ENCODE results near the gene SARS2. TPM values are rescaled to one million over a fixed set of nuclear protein-coding genes. Genes with fewer than 3 reads are reported as not detected.

The SARS2 gene
- total RNA-seq, 5 donors from 2014 or later (not counting 1 experiment from before 2014, with no cell fraction given): 22.0 to 33.5 (median 26.0) TPM

- H3K27ac Mint-ChIP-seq: no peak overlapping the region
- ChIA-PET POLR2A (no interaction called here), CTCF (no interaction called here)
- Histone ChIP-seq H3K36me3 (ENCODE audit: control insufficient read depth in 2 of 2, extremely low read depth in 1 of 2, insufficient read depth in 1 of 2, low read length in 1 of 2) (peaks cover 13 to 15% of the 10 kb centered on the region in 2 donors), H3K9me3 (no peaks in the 10 kb centered on the region), H3K27ac (ENCODE audit: low read length) (no peak overlapping the region), H3K4me3 (ENCODE audit: control insufficient read depth in 1 of 2, extremely low read depth in 1 of 2, low read length in 1 of 2) (no peak overlapping the region), H3K4me1 (ENCODE audit: control insufficient read depth in 1 of 2, extremely low read depth in 1 of 2, insufficient read depth in 2 of 2, low read length in 2 of 2) (peaks cover 0 to 24% of the 10 kb centered on the region in 2 experiments), H3K27me3 (replicated peaks in 1 of 2; ENCODE audit: control insufficient read depth in 2 of 2, extremely low read depth in 1 of 2, insufficient read depth in 2 of 2, low read length in 1 of 2) (no peaks in the 10 kb centered on the region)
- no peak for ATAC-seq (replicated peaks in 1 of 4)
- peaks cover 0 to 11% (median 0%) of the 10 kb centered on the region in 3 donors for H3K4me1 Mint-ChIP-seq
- no peaks in the 10 kb centered on the region for H3K27me3 Mint-ChIP-seq
- peaks cover 21% of the 10 kb centered on the region for H3K36me3 Mint-ChIP-seq
- H3K4me3 Mint-ChIP-seq: no peak overlapping the region
- H3K9me3 Mint-ChIP-seq: no peaks in the 10 kb centered on the region
- WGBS (ENCODE audit: insufficient coverage): 81% methylated on average over 8 of the region's 14 CpGs
- DNase-seq: no peak
Observed at GRCh38 chr19:38920602-38921419, 9.8 kb downstream of the SARS2 start.

- no peak for DNase-seq
Observed at GRCh38 chr19:38919837-38920601, 10.5 kb downstream of the SARS2 start.

GRCh38 chr19:38918526-38918925 lies 12.0 kb downstream of the SARS2 start:
- Mint-ChIP-seq H3K36me3 (peaks cover 9% of the 10 kb centered on the region), H3K27me3 (no peaks in the 10 kb centered on the region), H3K27ac (no peak overlapping the region), H3K4me1 (no peaks in the 10 kb centered on the region), H3K4me3 (no peak overlapping the region), H3K9me3 (no peaks in the 10 kb centered on the region)
- peaks cover 0 to 2% of the 10 kb centered on the region in 2 experiments for H3K4me1 ChIP-seq (ENCODE audit: control insufficient read depth in 1 of 2, extremely low read depth in 1 of 2, insufficient read depth in 2 of 2, low read length in 2 of 2)
- H3K27me3 ChIP-seq (replicated peaks in 1 of 2; ENCODE audit: control insufficient read depth in 2 of 2, extremely low read depth in 1 of 2, insufficient read depth in 2 of 2, low read length in 1 of 2): no peaks in the 10 kb centered on the region
- DNase-seq (no peak), ATAC-seq (replicated peaks in 1 of 4) (no peak)
- CTCF ChIA-PET: no interaction called here
- no peak overlapping the region for H3K4me3 ChIP-seq (ENCODE audit: control insufficient read depth in 1 of 2, extremely low read depth in 1 of 2, low read length in 1 of 2)
- no peaks in the 10 kb centered on the region for H3K9me3 ChIP-seq
- peaks cover 9 to 15% of the 10 kb centered on the region in 2 donors for H3K36me3 ChIP-seq (ENCODE audit: control insufficient read depth in 2 of 2, extremely low read depth in 1 of 2, insufficient read depth in 1 of 2, low read length in 1 of 2)
- POLR2A ChIA-PET: no interaction called here
- H3K27ac ChIP-seq (ENCODE audit: low read length): no peak overlapping the region
- WGBS (ENCODE audit: insufficient coverage): 71% methylated on average over 1 of the region's 10 CpGs

More at GRCh38 chr19:38919837-38920601, 10.5 kb downstream of the SARS2 start:
- 92% methylated on average over 17 of the region's 21 CpGs for WGBS (ENCODE audit: insufficient coverage)
- POLR2A ChIA-PET: interaction anchor here in 1 of 2 donors (0.7 kb wide), 1 partner anchor 375 kb away, joined by 4 read pairs; no protein-coding TSS in a partner anchor
- Histone ChIP-seq H3K36me3 (ENCODE audit: control insufficient read depth in 2 of 2, extremely low read depth in 1 of 2, insufficient read depth in 1 of 2, low read length in 1 of 2) (peaks cover 15 to 17% of the 10 kb centered on the region in 2 donors), H3K27me3 (replicated peaks in 1 of 2; ENCODE audit: control insufficient read depth in 2 of 2, extremely low read depth in 1 of 2, insufficient read depth in 2 of 2, low read length in 1 of 2) (no peaks in the 10 kb centered on the region), H3K9me3 (no peaks in the 10 kb centered on the region), H3K4me1 (ENCODE audit: control insufficient read depth in 1 of 2, extremely low read depth in 1 of 2, insufficient read depth in 2 of 2, low read length in 2 of 2) (peaks cover 0 to 17% of the 10 kb centered on the region in 2 experiments), H3K4me3 (ENCODE audit: control insufficient read depth in 1 of 2, extremely low read depth in 1 of 2, low read length in 1 of 2) (no peak overlapping the region), H3K27ac (ENCODE audit: low read length) (no peak overlapping the region)
- H3K4me1 Mint-ChIP-seq: peaks cover 0 to 8% (median 0%) of the 10 kb centered on the region in 3 donors
- H3K27ac Mint-ChIP-seq: no peak overlapping the region
- CTCF ChIA-PET: no interaction called here
- no peak for ATAC-seq (replicated peaks in 1 of 4)
- H3K9me3 Mint-ChIP-seq: no peaks in the 10 kb centered on the region
- peaks cover 17% of the 10 kb centered on the region for H3K36me3 Mint-ChIP-seq
- no peaks in the 10 kb centered on the region for H3K27me3 Mint-ChIP-seq
- H3K4me3 Mint-ChIP-seq: no peak overlapping the region

- Mint-ChIP-seq H3K36me3 (peaks cover 9% of the 10 kb centered on the region), H3K4me3 (no peak overlapping the region), H3K9me3 (no peaks in the 10 kb centered on the region), H3K27ac (no peak overlapping the region), H3K4me1 (no peaks in the 10 kb centered on the region), H3K27me3 (no peaks in the 10 kb centered on the region)
- 91% methylated on average over 9 of the region's 13 CpGs for WGBS (ENCODE audit: insufficient coverage)
- Histone ChIP-seq H3K36me3 (ENCODE audit: control insufficient read depth in 2 of 2, extremely low read depth in 1 of 2, insufficient read depth in 1 of 2, low read length in 1 of 2) (peaks cover 9 to 15% of the 10 kb centered on the region in 2 donors), H3K27ac (ENCODE audit: low read length) (no peak overlapping the region), H3K4me1 (ENCODE audit: control insufficient read depth in 1 of 2, extremely low read depth in 1 of 2, insufficient read depth in 2 of 2, low read length in 2 of 2) (no peaks in the 10 kb centered on the region), H3K4me3 (ENCODE audit: control insufficient read depth in 1 of 2, extremely low read depth in 1 of 2, low read length in 1 of 2) (no peak overlapping the region), H3K9me3 (no peaks in the 10 kb centered on the region), H3K27me3 (replicated peaks in 1 of 2; ENCODE audit: control insufficient read depth in 2 of 2, extremely low read depth in 1 of 2, insufficient read depth in 2 of 2, low read length in 1 of 2) (no peaks in the 10 kb centered on the region)
- CTCF ChIA-PET: no interaction called here
- ATAC-seq (replicated peaks in 1 of 4): no peak
- POLR2A ChIA-PET: no interaction called here
- DNase-seq: no peak
Observed at GRCh38 chr19:38917921-38918491, 12.6 kb downstream of the SARS2 start.

- no peaks in the 10 kb centered on the region for H3K9me3 Mint-ChIP-seq
- Histone ChIP-seq H3K36me3 (ENCODE audit: control insufficient read depth in 2 of 2, extremely low read depth in 1 of 2, insufficient read depth in 1 of 2, low read length in 1 of 2) (peaks cover 9 to 15% of the 10 kb centered on the region in 2 donors), H3K4me3 (ENCODE audit: control insufficient read depth in 1 of 2, extremely low read depth in 1 of 2, low read length in 1 of 2) (no peak overlapping the region), H3K9me3 (no peaks in the 10 kb centered on the region), H3K4me1 (ENCODE audit: control insufficient read depth in 1 of 2, extremely low read depth in 1 of 2, insufficient read depth in 2 of 2, low read length in 2 of 2) (no peaks in the 10 kb centered on the region), H3K27me3 (replicated peaks in 1 of 2; ENCODE audit: control insufficient read depth in 2 of 2, extremely low read depth in 1 of 2, insufficient read depth in 2 of 2, low read length in 1 of 2) (peaks cover 0 to under 1% of the 10 kb centered on the region in 2 experiments), H3K27ac (ENCODE audit: low read length) (no peak overlapping the region)
- ChIA-PET CTCF (no interaction called here), POLR2A (interaction anchor here (0.7 to 0.8 kb wide), 2 partner anchors 18 to 358 kb away, joined by 4 read pairs; partner anchors contain the start of gene NFKBIB (in 1 of the 2))
- DNase-seq (no peak), ATAC-seq (replicated peaks in 1 of 4) (no peak)
- H3K4me3 Mint-ChIP-seq: no peak overlapping the region
- H3K27me3 Mint-ChIP-seq: no peaks in the 10 kb centered on the region
- WGBS (ENCODE audit: insufficient coverage): 89% methylated on average over 5 of the region's 9 CpGs
- H3K27ac Mint-ChIP-seq: no peak overlapping the region
- peaks cover 9% of the 10 kb centered on the region for H3K36me3 Mint-ChIP-seq
- H3K4me1 Mint-ChIP-seq: peaks cover 0 to 2% (median 0%) of the 10 kb centered on the region in 3 donors
Observed at GRCh38 chr19:38917516-38917915, 13.0 kb downstream of the SARS2 start.

All from T-cell (primary cell).